Glutamatergic neuron (in vitro differentiated cells): Measurements from ENCODE around the gene HSD17B2. TPM values are rescaled to one million over a fixed set of nuclear protein-coding genes. Genes with fewer than 3 reads are reported as not detected.

Source experiments
- DNase-seq: peaks from one replicate; pipeline ENCODE4 v3.0.0; 2022
- H3K27ac Mint-ChIP-seq: one replicate; pipeline ENCODE4 v1.8.0; 2020; ENCODE audit warnings: mild to moderate bottlenecking, mixed read lengths, inconsistent platforms; ENCODE audit not compliant: unreplicated experiment
- H3K27me3 Mint-ChIP-seq: one replicate; pipeline ENCODE4 v1.8.0; 2020; ENCODE audit warnings: mild to moderate bottlenecking, moderate library complexity, mixed read lengths, inconsistent platforms; ENCODE audit not compliant: unreplicated experiment
- H3K36me3 Mint-ChIP-seq: one replicate; pipeline ENCODE4 v1.8.0; 2020; ENCODE audit warnings: mild to moderate bottlenecking, mixed read lengths, inconsistent platforms; ENCODE audit not compliant: unreplicated experiment
- H3K4me1 Mint-ChIP-seq: one replicate; pipeline ENCODE4 v1.8.0; 2020; ENCODE audit warnings: mild to moderate bottlenecking, low read depth, mixed read lengths, inconsistent platforms; ENCODE audit not compliant: unreplicated experiment
- H3K4me3 Mint-ChIP-seq: one replicate; pipeline ENCODE4 v1.8.0; 2020; ENCODE audit warnings: mild to moderate bottlenecking, mixed read lengths, inconsistent platforms; ENCODE audit not compliant: unreplicated experiment
- H3K9me3 Mint-ChIP-seq: one replicate; pipeline ENCODE4 v1.8.0; 2020; ENCODE audit warnings: mild to moderate bottlenecking, moderate library complexity, mixed read lengths, inconsistent platforms; ENCODE audit not compliant: unreplicated experiment
- CTCF ChIP-seq: fragments of 200-600 bp; sonication (generic); IDR thresholded peaks from one replicate; pipeline ENCODE4 v1.5.0; 2021; ENCODE audit not compliant: partially characterized antibody, unreplicated experiment
- total RNA-seq: library from RNA; stranded (reverse); fragmentation: NEBNext Ultra II Directional; extraction: Animal tissue kit (Norgen Biotek cat#: 25700); gene quantifications from one replicate; pipeline ENCODE4 v1.2.1, GENCODE V29; 2021; ENCODE audit not compliant: unreplicated experiment

The HSD17B2 gene
- total RNA-seq, 1 donor from 2014 or later = not detected

- no peak for DNase-seq
- no peak overlapping the region for H3K27ac Mint-ChIP-seq
- TF ChIP-seq CTCF = no peak
- no peaks in the 10 kb centered on the region for H3K4me1 Mint-ChIP-seq
- H3K4me3 Mint-ChIP-seq = no peak overlapping the region
- peaks cover 1% of the 10 kb centered on the region for H3K27me3 Mint-ChIP-seq
- peaks cover 2% of the 10 kb centered on the region for H3K9me3 Mint-ChIP-seq
- no peaks in the 10 kb centered on the region for H3K36me3 Mint-ChIP-seq
These were observed 7.8 kb downstream of the HSD17B2 start for GRCh38 chr16:82042846-82043245.

GRCh38 chr16:82043680-82044584 lies 8.9 kb downstream of the HSD17B2 start:
- Mint-ChIP-seq H3K9me3 (peaks cover 2% of the 10 kb centered on the region), H3K4me1 (no peaks in the 10 kb centered on the region), H3K4me3 (no peak overlapping the region), H3K36me3 (no peaks in the 10 kb centered on the region), H3K27me3 (peaks cover 1% of the 10 kb centered on the region), H3K27ac (no peak overlapping the region)
- DNase-seq = no peak
- TF ChIP-seq CTCF = no peak

GRCh38 chr16:82044585-82044911 lies 9.5 kb downstream of the HSD17B2 start:
- H3K4me1 Mint-ChIP-seq = no peaks in the 10 kb centered on the region
- TF ChIP-seq CTCF = no peak
- H3K36me3 Mint-ChIP-seq = no peaks in the 10 kb centered on the region
- no peak for DNase-seq
- H3K27ac Mint-ChIP-seq = no peak overlapping the region
- no peaks in the 10 kb centered on the region for H3K9me3 Mint-ChIP-seq
- H3K4me3 Mint-ChIP-seq = no peak overlapping the region
- peaks cover 1% of the 10 kb centered on the region for H3K27me3 Mint-ChIP-seq

GRCh38 chr16:82045465-82045864 lies 10.4 kb downstream of the HSD17B2 start:
- DNase-seq = no peak
- no peak for TF ChIP-seq CTCF
- Mint-ChIP-seq H3K4me3 (no peak overlapping the region), H3K27me3 (peaks cover 1% of the 10 kb centered on the region), H3K4me1 (no peaks in the 10 kb centered on the region), H3K9me3 (no peaks in the 10 kb centered on the region), H3K36me3 (no peaks in the 10 kb centered on the region), H3K27ac (no peak overlapping the region)

- Mint-ChIP-seq H3K9me3 (no peaks in the 10 kb centered on the region), H3K4me3 (no peak overlapping the region), H3K27ac (no peak overlapping the region), H3K36me3 (no peaks in the 10 kb centered on the region), H3K27me3 (peaks cover 1% of the 10 kb centered on the region), H3K4me1 (no peaks in the 10 kb centered on the region)
- DNase-seq = no peak
- no peak for TF ChIP-seq CTCF
These were observed 11.5 kb downstream of the HSD17B2 start for GRCh38 chr16:82046541-82046940.
